GM12878 (cell line): ENCODE data around the gene MAP3K5. TPM values are rescaled to one million over a fixed set of nuclear protein-coding genes. Genes with fewer than 3 reads are reported as not detected.

Experiments used
- ATAC-seq: fragments of 200-7000 bp; cut with Tn5 transposase; 3 replicates; pipeline ENCODE4 v1.9.1; 2020; ENCODE audit warnings: mild to moderate bottlenecking, moderate library complexity
- BruUV-seq: library from RNA; stranded (reverse); fragments of 400-500 nt; replicated peaks from 2 replicates; lab custom pipeline; 2021; lab: Mats Ljungman, UMichigan
- CTCF ChIA-PET: fragments of 300-600 bp; sonication (Branson Sonifier 250); formaldehyde crosslinking; extraction: SDS; loops from one replicate; lab custom pipeline; 2021; ENCODE audit warnings: inconsistent platforms; lab: Yijun Ruan, JAX
- POLR2A ChIA-PET: fragments of 350-600 bp; formaldehyde crosslinking; extraction: SDS; loops from one replicate; lab custom pipeline; 2021; ENCODE audit warnings: inconsistent platforms; lab: Charles Lee
- RAD21 ChIA-PET: fragments of 300-600 bp; sonication (Branson Sonifier 250); formaldehyde crosslinking; loops from one replicate; lab custom pipeline; 2023; ENCODE audit warnings: antibody characterized with exemption; ENCODE audit not compliant: unreplicated experiment; lab: Charles Lee
- SMC1A ChIA-PET: fragments of 300-600 bp; sonication (Branson Sonifier 250); formaldehyde crosslinking; loops from one replicate; lab custom pipeline; 2023; ENCODE audit not compliant: unreplicated experiment, uncharacterized antibody; lab: Charles Lee
- DNase-seq: peaks from one replicate; pipeline ENCODE4 v3.0.0-alpha.2; 2011; ENCODE audit warnings: low read depth, low spot score
- FAIRE-seq: peaks from 3 replicates; lab custom pipeline; 2011; peaks lifted over from hg19 to GRCh38; lab: Jason Lieb, UNC
- H2AFZ ChIP-seq: 2 replicates; pipeline ENCODE4 v1.6.0; 2011; ENCODE audit warnings: low read depth, low read length, control low read depth; ENCODE audit not compliant: control insufficient read depth
- H3K27ac ChIP-seq: 2 replicates; pipeline ENCODE4 v1.5.1; 2011; ENCODE audit warnings: control low read depth; ENCODE audit not compliant: control insufficient read depth, insufficient read depth
- H3K27me3 ChIP-seq, 2 experiments: replicated peaks in 1 of 2; 2 replicates each; pipeline versions ENCODE4 v1.6.0 to v1.6.1; 2011; ENCODE audit warnings: low read length in 1 of 2; ENCODE audit not compliant: control insufficient read depth in 2 of 2, insufficient read depth in 2 of 2
- H3K36me3 ChIP-seq, 2 experiments: 2 replicates each; pipeline ENCODE4 v1.5.1; 2011; ENCODE audit warnings: low read length in 1 of 2; ENCODE audit not compliant: control insufficient read depth in 2 of 2, insufficient read depth in 2 of 2
- H3K4me1 ChIP-seq: 2 replicates; pipeline ENCODE4 v1.6.1; 2011; ENCODE audit warnings: mild to moderate bottlenecking, low read length, moderate library complexity, mixed read lengths; ENCODE audit not compliant: control insufficient read depth, insufficient read depth
- H3K4me2 ChIP-seq: 2 replicates; pipeline ENCODE4 v1.6.0; 2011; ENCODE audit warnings: control low read depth; ENCODE audit not compliant: control insufficient read depth, insufficient read depth
- H3K4me3 ChIP-seq: fragments of 200-600 bp; sonication (generic); 2 replicates; pipeline ENCODE4 v1.5.1; 2016
- H3K79me2 ChIP-seq: 2 replicates; pipeline ENCODE4 v1.6.0; 2011; ENCODE audit warnings: low read length; ENCODE audit not compliant: control insufficient read depth, insufficient read depth
- H3K9ac ChIP-seq: 2 replicates; pipeline ENCODE4 v1.8.0; 2011; ENCODE audit warnings: low read length, control low read depth, mixed read lengths; ENCODE audit not compliant: control insufficient read depth, insufficient read depth
- H3K9me3 ChIP-seq: replicated peaks from 3 replicates; pipeline ENCODE4 v1.5.1; 2011; ENCODE audit warnings: mild to moderate bottlenecking, low read length; ENCODE audit not compliant: control insufficient read depth, insufficient read depth
- H4K20me1 ChIP-seq: 2 replicates; pipeline ENCODE4 v1.6.0; 2011; ENCODE audit not compliant: control insufficient read depth, insufficient read depth
- PRDM15 ChIP-seq: fragments of 450-650 bp; formaldehyde crosslinking; IDR thresholded peaks from 2 replicates; pipeline ENCODE4 v1.4.0; 2020; ENCODE audit warnings: mild to moderate bottlenecking, moderate library complexity
- RAD21 ChIP-seq: IDR thresholded peaks from 2 replicates; pipeline ENCODE4 v1.6.1; 2011; ENCODE audit warnings: mild to moderate bottlenecking, low read depth, low read length, moderate library complexity; ENCODE audit not compliant: insufficient read depth
- SUZ12 ChIP-seq: fragments of 200-600 bp; sonication (generic); IDR thresholded peaks from one replicate; pipeline ENCODE4 v1.6.1; 2018; ENCODE audit warnings: antibody characterized with exemption, mild to moderate bottlenecking; ENCODE audit not compliant: unreplicated experiment
- ZBTB4 ChIP-seq: fragments of 450-650 bp; formaldehyde crosslinking; IDR thresholded peaks from 2 replicates; pipeline ENCODE4 v1.4.0; 2022; ENCODE audit warnings: mild to moderate bottlenecking, moderate library complexity
- WGBS: methylation state at CpG from one replicate; pipeline ENCODE4 v1.1.6; 2016; ENCODE audit warnings: low lambda C conversion rate; ENCODE audit not compliant: insufficient replicate concordance, insufficient coverage; ENCODE audit errors: missing lambda C conversion rate; 5-methylcytosine and 5-hydroxymethylcytosine counted together
- in situ Hi-C: fragments of 300-500 bp; cut with MboI; formaldehyde crosslinking; loops from 9 replicates; pipeline ENCODE4 v1.14.3; 2018; ENCODE audit warnings: mixed read lengths
- intact Hi-C: fragments of 100-400 bp; cut with micrococcal nuclease; formaldehyde crosslinking; loops from one replicate; pipeline ENCODE4 v1.14.2; 2022; ENCODE audit not compliant: unreplicated experiment
- polyA plus RNA-seq, 11 experiments: library from polyadenylated mRNA; depleted of rRNA in 4 of 11; unstranded in 6 of 11; stranded (reverse) in 5 of 11; fragments of >200 nt; fragmentation: Nextera tagmentation in 4 of 11; fragmentation: Illumina TruSeq in 1 of 11; extraction: Ambion mirVana in 4 of 11; extraction: Trizol in 1 of 11; gene quantifications; 1 replicate in 1 of 11; 2 replicates in 10 of 11; pipeline versions ENCODE4 v1.2.1 to v1.2.3, GENCODE V29; 2011 to 2016; ENCODE audit warnings: inconsistent platforms in 2 of 11, missing spikeins in 2 of 11, low read depth in 1 of 11
- total RNA-seq, 4 experiments: library from RNA; depleted of rRNA in 3 of 4; stranded (reverse); fragments of >200 nt in 3 of 4; fragmentation: Illumina TruSeq in 1 of 4; extraction: Trizol in 1 of 4; gene quantifications; 2 replicates each; pipeline versions ENCODE4 v1.2.1 to v1.2.3, GENCODE V29; 2013 to 2021
- TF ChIP-seq, protein P1 (sequence below): fragments of 450-650 bp; formaldehyde crosslinking; IDR thresholded peaks from 2 replicates; pipeline ENCODE4 v1.5.0; 2022; ENCODE audit warnings: mild to moderate bottlenecking, missing genetic modification characterization
- TF ChIP-seq, protein P2 (sequence below): fragments of 150-350 bp; IDR thresholded peaks from 2 replicates; pipeline ENCODE4 v1.6.1; 2016; ENCODE audit warnings: low read depth, low read length

The MAP3K5 gene
- total and polyA plus RNA-seq, 10 of the 15 experiments (the other 5 are each of a cell fraction or from before 2014, with no cell fraction given): 5.4 to 34.3 (median 26.4) TPM

DNA sequence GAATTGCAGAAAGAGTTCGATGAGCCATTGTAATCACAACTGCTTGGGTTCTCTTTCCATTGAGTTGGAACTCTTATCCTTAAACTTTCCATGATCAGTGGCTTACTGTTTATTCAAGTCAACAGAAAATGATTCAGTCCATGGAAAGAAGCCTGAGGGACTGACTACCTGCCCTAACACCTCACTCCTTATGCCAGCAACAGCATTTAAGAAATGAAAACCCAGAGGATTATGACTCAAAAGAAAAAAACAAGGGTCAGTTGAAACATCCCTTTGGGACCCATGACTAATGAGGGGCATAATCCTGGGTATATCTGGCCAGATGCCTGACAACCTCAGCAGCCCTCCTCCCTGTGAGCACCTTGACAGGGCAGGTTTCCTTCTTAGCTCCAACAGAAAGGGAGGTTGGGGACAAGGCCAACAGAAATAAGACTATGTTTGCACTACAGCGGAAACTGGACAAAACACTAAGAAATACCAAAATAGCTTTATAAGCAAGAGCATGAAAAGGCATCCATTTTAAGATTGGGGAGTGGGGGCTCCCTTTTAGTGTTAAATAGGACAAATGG, 106.7 kb downstream of the MAP3K5 start:
- Histone ChIP-seq H4K20me1 (no peaks in the 10 kb centered on the region), H2AFZ (no peak overlapping the region), H3K27ac (no peak overlapping the region), H3K36me3 (peaks cover 3 to 22% of the 10 kb centered on the region in 2 experiments), H3K4me1 (no peaks in the 10 kb centered on the region), H3K4me3 (no peak overlapping the region), H3K4me2 (no peak overlapping the region), H3K9ac (no peak overlapping the region), H3K79me2 (peaks cover 8% of the 10 kb centered on the region), H3K27me3 (no peaks in the 10 kb centered on the region), H3K9me3 (no peaks in the 10 kb centered on the region; the same call in 2 of the 3 replicates)
- ATAC-seq: no peak
- CTCF ChIA-PET: interaction anchor here (0.6 to 1.5 kb wide), 4 partner anchors 29 to 107 kb away, joined by 3 to 8 read pairs (median 4); partner anchors contain the start of gene MAP3K5
- no TSS peak for BruUV-seq
- RAD21 ChIA-PET: interaction anchor here (1.4 to 1.7 kb wide), 2 partner anchors 41 to 107 kb away, joined by 4 to 5 read pairs; partner anchors contain the start of gene MAP3K5
- DNase-seq: no peak
- WGBS: 78% methylated on average over 2 of the region's 2 CpGs
- in situ Hi-C loops (no loop called here), intact Hi-C loops (no loop called here)
- POLR2A ChIA-PET: interaction anchor here (1.0 kb wide), 1 partner anchor 46 kb away, joined by 3 read pairs; no protein-coding TSS in a partner anchor
- SMC1A ChIA-PET: interaction anchor here (1.1 to 1.2 kb wide), 3 partner anchors 8 to 105 kb away, joined by 3 to 4 read pairs (median 3); no protein-coding TSS in a partner anchor
- no peak for FAIRE-seq
- no peak for TF ChIP-seq RAD21
- TF ChIP-seq, protein P1, sequence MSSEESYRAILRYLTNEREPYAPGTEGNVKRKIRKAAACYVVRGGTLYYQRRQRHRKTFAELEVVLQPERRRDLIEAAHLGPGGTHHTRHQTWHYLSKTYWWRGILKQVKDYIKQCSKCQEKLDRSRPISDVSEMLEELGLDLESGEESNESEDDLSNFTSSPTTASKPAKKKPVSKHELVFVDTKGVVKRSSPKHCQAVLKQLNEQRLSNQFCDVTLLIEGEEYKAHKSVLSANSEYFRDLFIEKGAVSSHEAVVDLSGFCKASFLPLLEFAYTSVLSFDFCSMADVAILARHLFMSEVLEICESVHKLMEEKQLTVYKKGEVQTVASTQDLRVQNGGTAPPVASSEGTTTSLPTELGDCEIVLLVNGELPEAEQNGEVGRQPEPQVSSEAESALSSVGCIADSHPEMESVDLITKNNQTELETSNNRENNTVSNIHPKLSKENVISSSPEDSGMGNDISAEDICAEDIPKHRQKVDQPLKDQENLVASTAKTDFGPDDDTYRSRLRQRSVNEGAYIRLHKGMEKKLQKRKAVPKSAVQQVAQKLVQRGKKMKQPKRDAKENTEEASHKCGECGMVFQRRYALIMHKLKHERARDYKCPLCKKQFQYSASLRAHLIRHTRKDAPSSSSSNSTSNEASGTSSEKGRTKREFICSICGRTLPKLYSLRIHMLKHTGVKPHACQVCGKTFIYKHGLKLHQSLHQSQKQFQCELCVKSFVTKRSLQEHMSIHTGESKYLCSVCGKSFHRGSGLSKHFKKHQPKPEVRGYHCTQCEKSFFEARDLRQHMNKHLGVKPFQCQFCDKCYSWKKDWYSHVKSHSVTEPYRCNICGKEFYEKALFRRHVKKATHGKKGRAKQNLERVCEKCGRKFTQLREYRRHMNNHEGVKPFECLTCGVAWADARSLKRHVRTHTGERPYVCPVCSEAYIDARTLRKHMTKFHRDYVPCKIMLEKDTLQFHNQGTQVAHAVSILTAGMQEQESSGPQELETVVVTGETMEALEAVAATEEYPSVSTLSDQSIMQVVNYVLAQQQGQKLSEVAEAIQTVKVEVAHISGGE (CRISPR knock-in tag): no peak
- TF ChIP-seq, protein P2, sequence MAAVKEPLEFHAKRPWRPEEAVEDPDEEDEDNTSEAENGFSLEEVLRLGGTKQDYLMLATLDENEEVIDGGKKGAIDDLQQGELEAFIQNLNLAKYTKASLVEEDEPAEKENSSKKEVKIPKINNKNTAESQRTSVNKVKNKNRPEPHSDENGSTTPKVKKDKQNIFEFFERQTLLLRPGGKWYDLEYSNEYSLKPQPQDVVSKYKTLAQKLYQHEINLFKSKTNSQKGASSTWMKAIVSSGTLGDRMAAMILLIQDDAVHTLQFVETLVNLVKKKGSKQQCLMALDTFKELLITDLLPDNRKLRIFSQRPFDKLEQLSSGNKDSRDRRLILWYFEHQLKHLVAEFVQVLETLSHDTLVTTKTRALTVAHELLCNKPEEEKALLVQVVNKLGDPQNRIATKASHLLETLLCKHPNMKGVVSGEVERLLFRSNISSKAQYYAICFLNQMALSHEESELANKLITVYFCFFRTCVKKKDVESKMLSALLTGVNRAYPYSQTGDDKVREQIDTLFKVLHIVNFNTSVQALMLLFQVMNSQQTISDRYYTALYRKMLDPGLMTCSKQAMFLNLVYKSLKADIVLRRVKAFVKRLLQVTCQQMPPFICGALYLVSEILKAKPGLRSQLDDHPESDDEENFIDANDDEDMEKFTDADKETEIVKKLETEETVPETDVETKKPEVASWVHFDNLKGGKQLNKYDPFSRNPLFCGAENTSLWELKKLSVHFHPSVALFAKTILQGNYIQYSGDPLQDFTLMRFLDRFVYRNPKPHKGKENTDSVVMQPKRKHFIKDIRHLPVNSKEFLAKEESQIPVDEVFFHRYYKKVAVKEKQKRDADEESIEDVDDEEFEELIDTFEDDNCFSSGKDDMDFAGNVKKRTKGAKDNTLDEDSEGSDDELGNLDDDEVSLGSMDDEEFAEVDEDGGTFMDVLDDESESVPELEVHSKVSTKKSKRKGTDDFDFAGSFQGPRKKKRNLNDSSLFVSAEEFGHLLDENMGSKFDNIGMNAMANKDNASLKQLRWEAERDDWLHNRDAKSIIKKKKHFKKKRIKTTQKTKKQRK: no peak
- no peak for TF ChIP-seq PRDM15 (CRISPR knock-in tag)
- no peak for TF ChIP-seq ZBTB4 (CRISPR knock-in tag)
- TF ChIP-seq SUZ12: no peak
